Keratinocyte (primary cell): ENCODE measurements around the gene PAN2.

ENCODE experiments used
- EZH2 ChIP-seq: IDR thresholded peaks from one replicate; pipeline ENCODE4 v1.6.1; 2012; ENCODE audit warnings: inconsistent platforms, mild to moderate bottlenecking, low read length, moderate library complexity
- TF ChIP-seq, protein P1 (sequence below), 3 experiments: IDR thresholded peaks in 1 of 3; conservative IDR thresholded peaks in 1 of 3; optimal IDR thresholded peaks in 1 of 3; 2 replicates in 2 of 3; 3 replicates in 1 of 3; pipeline versions ENCODE3 to v1.5.1; 2011; ENCODE audit warnings: low read length in 3 of 3, mild to moderate bottlenecking in 3 of 3, moderate library complexity in 2 of 3, control low read depth in 1 of 3, inconsistent platforms in 1 of 3; ENCODE audit not compliant: insufficient read depth in 2 of 3; ENCODE audit errors: extremely low read depth in 1 of 3

DNA sequence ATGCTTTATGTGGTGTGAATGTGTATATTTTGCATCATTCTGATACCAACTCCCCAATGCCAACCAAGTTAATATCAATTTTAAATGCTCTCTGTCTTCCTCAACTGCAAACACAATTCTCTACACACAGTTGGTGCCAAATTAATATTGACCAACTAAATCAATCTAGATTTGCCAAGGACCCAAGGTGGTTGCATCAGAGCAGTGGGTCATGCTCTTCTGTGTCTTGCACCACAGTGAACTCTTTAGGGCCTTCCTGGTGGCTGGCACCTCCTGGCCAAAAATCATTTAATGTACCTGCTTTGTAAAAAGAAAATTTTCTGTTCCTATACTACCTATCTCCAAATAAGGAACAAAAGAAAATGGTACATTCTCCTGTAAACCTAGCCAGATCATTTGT lies 53.0 kb downstream of the PAN2 start:
- TF ChIP-seq, protein P1, sequence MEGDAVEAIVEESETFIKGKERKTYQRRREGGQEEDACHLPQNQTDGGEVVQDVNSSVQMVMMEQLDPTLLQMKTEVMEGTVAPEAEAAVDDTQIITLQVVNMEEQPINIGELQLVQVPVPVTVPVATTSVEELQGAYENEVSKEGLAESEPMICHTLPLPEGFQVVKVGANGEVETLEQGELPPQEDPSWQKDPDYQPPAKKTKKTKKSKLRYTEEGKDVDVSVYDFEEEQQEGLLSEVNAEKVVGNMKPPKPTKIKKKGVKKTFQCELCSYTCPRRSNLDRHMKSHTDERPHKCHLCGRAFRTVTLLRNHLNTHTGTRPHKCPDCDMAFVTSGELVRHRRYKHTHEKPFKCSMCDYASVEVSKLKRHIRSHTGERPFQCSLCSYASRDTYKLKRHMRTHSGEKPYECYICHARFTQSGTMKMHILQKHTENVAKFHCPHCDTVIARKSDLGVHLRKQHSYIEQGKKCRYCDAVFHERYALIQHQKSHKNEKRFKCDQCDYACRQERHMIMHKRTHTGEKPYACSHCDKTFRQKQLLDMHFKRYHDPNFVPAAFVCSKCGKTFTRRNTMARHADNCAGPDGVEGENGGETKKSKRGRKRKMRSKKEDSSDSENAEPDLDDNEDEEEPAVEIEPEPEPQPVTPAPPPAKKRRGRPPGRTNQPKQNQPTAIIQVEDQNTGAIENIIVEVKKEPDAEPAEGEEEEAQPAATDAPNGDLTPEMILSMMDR (optimal IDR thresholded peaks at IDR 0.05 in 1 of 3, IDR thresholded peaks at IDR 0.05 in 1 of 3, conservative IDR thresholded peaks at IDR 0.05 in 1 of 3; ENCODE audit: extremely low read depth in 1 of 3, insufficient read depth in 2 of 3, low read length in 3 of 3), result no peak
- TF ChIP-seq EZH2, result no peak
